ENCODE measurements around the gene TPM3. TPM values are rescaled to one million over a fixed set of nuclear protein-coding genes. Genes with fewer than 3 reads are reported as not detected.

TPM3 gene
- total and polyA plus RNA-seq, 9 of the 15 experiments (the other 6 are each of a cell fraction or from before 2014, with no cell fraction given): 202 to 604 (median 421) TPM

DNA sequence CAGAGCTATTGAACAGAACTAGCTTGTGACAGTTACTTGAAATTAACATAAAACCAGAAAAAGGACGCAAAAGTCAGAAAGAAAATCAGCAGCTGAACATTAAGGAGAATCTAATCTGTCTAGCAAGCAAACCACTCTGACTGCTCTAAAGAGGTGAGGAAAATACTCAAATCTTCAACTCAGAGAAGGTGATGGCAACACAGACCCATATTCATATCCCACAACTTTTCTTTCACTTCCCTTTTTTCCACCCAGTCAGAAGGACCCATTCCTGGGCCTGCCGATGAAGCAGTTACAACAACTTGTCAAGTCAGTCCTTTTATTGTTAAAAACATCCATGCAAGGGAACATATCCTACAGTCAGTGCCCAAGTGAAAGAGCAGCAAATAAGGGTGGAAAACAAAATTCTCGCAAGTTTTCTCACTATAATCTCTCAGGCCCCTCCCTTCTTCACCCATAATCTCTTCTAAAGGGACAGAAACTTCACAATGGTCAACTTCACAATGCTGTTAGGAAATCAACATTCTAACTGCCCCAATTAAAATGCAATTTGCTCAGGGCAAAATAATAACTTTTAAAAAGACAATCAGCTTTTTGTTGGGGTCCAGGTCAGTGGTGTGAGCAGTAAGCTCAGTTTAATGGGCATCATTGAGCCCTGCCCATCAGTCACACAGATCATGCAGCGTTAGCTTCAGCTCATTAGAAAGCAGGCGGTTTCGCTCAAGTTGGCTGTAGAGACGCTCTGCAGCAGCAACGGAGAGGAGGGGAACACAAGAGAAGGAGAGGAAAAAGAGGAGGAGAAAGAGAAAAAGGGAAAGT, 33.4 kb downstream of the TPM3 start:
- TSS peak; percentile 42 for BruUV-seq (replicated peaks)
- peak; percentile 26 for ATAC-seq
- H3K4me2 ChIP-seq (ENCODE audit: insufficient read depth, low read length): peak overlapping the region; percentile 68
- ChIA-PET POLR2A (interaction anchor here (0.6 to 3.1 kb wide), 16 partner anchors 8 to 168 kb away, joined by 3 to 26 read pairs (median 4); partner anchors contain the start of genes RPS27 and TPM3), CTCF (ENCODE audit: low intra/inter-chr PET ratio) (no interaction called here)
- no peaks in the 10 kb centered on the region for H3K9me1 ChIP-seq (ENCODE audit: control insufficient read depth, insufficient read depth, low read length)
- DNase-seq (ENCODE audit: extremely low read depth in 1 of 4, low spot score in 3 of 4): peak in 1 of 4 experiments; percentile 40
- FAIRE-seq: peak; percentile 32
- in situ Hi-C loops (cut with MboI) (no loop called here), intact Hi-C loops (cut with micrococcal nuclease) (loop anchor here (2.0 kb wide), 1 partner anchor 24 kb away; no protein-coding TSS in a partner anchor)
- peak overlapping the region; percentile 91 for H3K27ac ChIP-seq (ENCODE audit: extremely low read depth, low read depth, low read length)
- H3K4me1 ChIP-seq (replicated peaks in 1 of 2; ENCODE audit: control insufficient read depth in 2 of 2, insufficient read depth in 2 of 2, low read length in 2 of 2): peaks cover 20 to 44% of the 10 kb centered on the region in 2 experiments
- H3K9ac ChIP-seq (ENCODE audit: insufficient read depth in 1 of 2, low read depth in 2 of 2, low read length in 2 of 2): peak overlapping the region in 1 of 2 experiments; percentile 67; a peak in 3 of 4 replicates
- H3K4me3 ChIP-seq: no peak overlapping the region
- H3K9me3 ChIP-seq (replicated peaks; ENCODE audit: control insufficient read depth, insufficient read depth, low read depth, low read length): peaks cover 25% of the 10 kb centered on the region
- peak overlapping the region; percentile 36; the same call in 1 of the 2 replicates for H2AFZ ChIP-seq (ENCODE audit: low read depth, low read length)
- no peaks in the 10 kb centered on the region for H4K20me1 ChIP-seq (replicated peaks; ENCODE audit: control insufficient read depth, insufficient read depth, low read length)
- peaks cover 83% of the 10 kb centered on the region for H3K36me3 ChIP-seq (ENCODE audit: control insufficient read depth, insufficient read depth, low read length)
- H3K79me2 ChIP-seq (ENCODE audit: control insufficient read depth, insufficient read depth, low read length): peaks cover 23% of the 10 kb centered on the region
- no peaks in the 10 kb centered on the region for H3K27me3 ChIP-seq (ENCODE audit: control insufficient read depth in 2 of 2, insufficient read depth in 2 of 2, low read length in 2 of 2)
- 33% methylated on average over 8 of the region's 8 CpGs for WGBS (ENCODE audit: insufficient coverage, low coverage, missing lambda C conversion rate)
- no peak for TF ChIP-seq SETDB1 (IDR thresholded peaks at IDR 0.05; ENCODE audit: low read length)
- no peak for TF ChIP-seq ZKSCAN8 (CRISPR knock-in tag; IDR thresholded peaks at IDR 0.05)
- TF ChIP-seq, protein P1, sequence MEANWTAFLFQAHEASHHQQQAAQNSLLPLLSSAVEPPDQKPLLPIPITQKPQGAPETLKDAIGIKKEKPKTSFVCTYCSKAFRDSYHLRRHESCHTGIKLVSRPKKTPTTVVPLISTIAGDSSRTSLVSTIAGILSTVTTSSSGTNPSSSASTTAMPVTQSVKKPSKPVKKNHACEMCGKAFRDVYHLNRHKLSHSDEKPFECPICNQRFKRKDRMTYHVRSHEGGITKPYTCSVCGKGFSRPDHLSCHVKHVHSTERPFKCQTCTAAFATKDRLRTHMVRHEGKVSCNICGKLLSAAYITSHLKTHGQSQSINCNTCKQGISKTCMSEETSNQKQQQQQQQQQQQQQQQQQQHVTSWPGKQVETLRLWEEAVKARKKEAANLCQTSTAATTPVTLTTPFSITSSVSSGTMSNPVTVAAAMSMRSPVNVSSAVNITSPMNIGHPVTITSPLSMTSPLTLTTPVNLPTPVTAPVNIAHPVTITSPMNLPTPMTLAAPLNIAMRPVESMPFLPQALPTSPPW (CRISPR knock-in tag; IDR thresholded peaks at IDR 0.05): no peak; the same call in 1 of the 2 replicates
- TF ChIP-seq, protein P2, sequence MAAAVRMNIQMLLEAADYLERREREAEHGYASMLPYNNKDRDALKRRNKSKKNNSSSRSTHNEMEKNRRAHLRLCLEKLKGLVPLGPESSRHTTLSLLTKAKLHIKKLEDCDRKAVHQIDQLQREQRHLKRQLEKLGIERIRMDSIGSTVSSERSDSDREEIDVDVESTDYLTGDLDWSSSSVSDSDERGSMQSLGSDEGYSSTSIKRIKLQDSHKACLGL (CRISPR knock-in tag; IDR thresholded peaks at IDR 0.05; ENCODE audit: borderline replicate concordance, poor library complexity, severe bottlenecking): no peak
- no peak for TF ChIP-seq ZNF717 (CRISPR knock-in tag; IDR thresholded peaks at IDR 0.05)
- TF ChIP-seq, protein P3, sequence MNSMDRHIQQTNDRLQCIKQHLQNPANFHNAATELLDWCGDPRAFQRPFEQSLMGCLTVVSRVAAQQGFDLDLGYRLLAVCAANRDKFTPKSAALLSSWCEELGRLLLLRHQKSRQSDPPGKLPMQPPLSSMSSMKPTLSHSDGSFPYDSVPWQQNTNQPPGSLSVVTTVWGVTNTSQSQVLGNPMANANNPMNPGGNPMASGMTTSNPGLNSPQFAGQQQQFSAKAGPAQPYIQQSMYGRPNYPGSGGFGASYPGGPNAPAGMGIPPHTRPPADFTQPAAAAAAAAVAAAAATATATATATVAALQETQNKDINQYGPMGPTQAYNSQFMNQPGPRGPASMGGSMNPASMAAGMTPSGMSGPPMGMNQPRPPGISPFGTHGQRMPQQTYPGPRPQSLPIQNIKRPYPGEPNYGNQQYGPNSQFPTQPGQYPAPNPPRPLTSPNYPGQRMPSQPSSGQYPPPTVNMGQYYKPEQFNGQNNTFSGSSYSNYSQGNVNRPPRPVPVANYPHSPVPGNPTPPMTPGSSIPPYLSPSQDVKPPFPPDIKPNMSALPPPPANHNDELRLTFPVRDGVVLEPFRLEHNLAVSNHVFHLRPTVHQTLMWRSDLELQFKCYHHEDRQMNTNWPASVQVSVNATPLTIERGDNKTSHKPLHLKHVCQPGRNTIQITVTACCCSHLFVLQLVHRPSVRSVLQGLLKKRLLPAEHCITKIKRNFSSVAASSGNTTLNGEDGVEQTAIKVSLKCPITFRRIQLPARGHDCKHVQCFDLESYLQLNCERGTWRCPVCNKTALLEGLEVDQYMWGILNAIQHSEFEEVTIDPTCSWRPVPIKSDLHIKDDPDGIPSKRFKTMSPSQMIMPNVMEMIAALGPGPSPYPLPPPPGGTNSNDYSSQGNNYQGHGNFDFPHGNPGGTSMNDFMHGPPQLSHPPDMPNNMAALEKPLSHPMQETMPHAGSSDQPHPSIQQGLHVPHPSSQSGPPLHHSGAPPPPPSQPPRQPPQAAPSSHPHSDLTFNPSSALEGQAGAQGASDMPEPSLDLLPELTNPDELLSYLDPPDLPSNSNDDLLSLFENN (IDR thresholded peaks at IDR 0.05; ENCODE audit: low read depth in 2 of 2, low read length in 2 of 2): no peak
- TF ChIP-seq FOXA3 (CRISPR knock-in tag; conservative IDR thresholded peaks at IDR 0.05 in 1 of 2, IDR thresholded peaks at IDR 0.05 in 1 of 2): no peak
- TF ChIP-seq NFXL1 (CRISPR knock-in tag; IDR thresholded peaks at IDR 0.05): no peak
- no peak; the same call in 1 of the 2 replicates for TF ChIP-seq POLR2H (tag; IDR thresholded peaks at IDR 0.05; ENCODE audit: low read depth)
- TF ChIP-seq, protein P4, sequence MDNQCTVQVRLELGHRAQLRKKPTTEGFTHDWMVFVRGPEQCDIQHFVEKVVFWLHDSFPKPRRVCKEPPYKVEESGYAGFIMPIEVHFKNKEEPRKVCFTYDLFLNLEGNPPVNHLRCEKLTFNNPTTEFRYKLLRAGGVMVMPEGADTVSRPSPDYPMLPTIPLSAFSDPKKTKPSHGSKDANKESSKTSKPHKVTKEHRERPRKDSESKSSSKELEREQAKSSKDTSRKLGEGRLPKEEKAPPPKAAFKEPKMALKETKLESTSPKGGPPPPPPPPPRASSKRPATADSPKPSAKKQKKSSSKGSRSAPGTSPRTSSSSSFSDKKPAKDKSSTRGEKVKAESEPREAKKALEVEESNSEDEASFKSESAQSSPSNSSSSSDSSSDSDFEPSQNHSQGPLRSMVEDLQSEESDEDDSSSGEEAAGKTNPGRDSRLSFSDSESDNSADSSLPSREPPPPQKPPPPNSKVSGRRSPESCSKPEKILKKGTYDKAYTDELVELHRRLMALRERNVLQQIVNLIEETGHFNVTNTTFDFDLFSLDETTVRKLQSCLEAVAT (IDR thresholded peaks at IDR 0.05): 0 out of 4 replicates have a peak, but pooled peaks of 1 of the 2 experiments have one; percentile 43
- TF ChIP-seq CEBPB (tag; IDR thresholded peaks at IDR 0.05): no peak
- 0 out of 2 replicates have a peak, but pooled peaks have one; percentile 10 for TF ChIP-seq ZBTB17 (CRISPR knock-in tag; IDR thresholded peaks at IDR 0.05)
- no peak for TF ChIP-seq RAD51 (IDR thresholded peaks at IDR 0.05; ENCODE audit: borderline replicate concordance, low read depth)

Data from K562 (cell line).